CD4-positive, alpha-beta memory T cell (primary cell): ENCODE measurements around the gene OTX2. TPM values are rescaled to one million over a fixed set of nuclear protein-coding genes. Genes with fewer than 3 reads are reported as not detected.

Experiments used
- CTCF ChIA-PET: fragments of 350-600 bp; sonication (Branson Sonifier 250); formaldehyde crosslinking; loops from one replicate; lab custom pipeline; 2021; ENCODE audit warnings: inconsistent platforms; ENCODE audit not compliant: partially characterized antibody; lab: Charles Lee
- POLR2A ChIA-PET: fragments of 350-600 bp; sonication (Branson Sonifier 250); formaldehyde crosslinking; loops from one replicate; lab custom pipeline; 2021; ENCODE audit not compliant: partially characterized antibody; lab: Charles Lee
- DNase-seq, 5 donors: peaks; one replicate each; pipeline versions ENCODE4 v3.0.0 to v3.0.0-alpha.2; 2020 to 2022; ENCODE audit warnings: mixed read lengths in 1 of 5
- H3K27ac ChIP-seq: one replicate; pipeline ENCODE4 v1.7.0; 2013; ENCODE audit warnings: low read depth, low read length
- H3K27me3 ChIP-seq: 2 replicates; pipeline ENCODE4 v1.7.0; 2013; ENCODE audit warnings: mild to moderate bottlenecking, low read length, moderate library complexity; ENCODE audit not compliant: insufficient read depth
- H3K36me3 ChIP-seq: 2 replicates; pipeline ENCODE4 v1.7.0; 2013; ENCODE audit warnings: mild to moderate bottlenecking, low read length, moderate library complexity; ENCODE audit not compliant: insufficient read depth
- H3K4me1 ChIP-seq: 2 replicates; pipeline ENCODE4 v1.7.0; 2013; ENCODE audit warnings: mild to moderate bottlenecking, low read length, moderate library complexity; ENCODE audit not compliant: insufficient read depth
- H3K4me3 ChIP-seq, 2 donors: one replicate each; pipeline ENCODE4 v1.7.0; 2013; ENCODE audit warnings: low read length in 2 of 2, mild to moderate bottlenecking in 1 of 2
- H3K9me3 ChIP-seq, 2 donors: one replicate each; pipeline ENCODE4 v1.7.0; 2013; ENCODE audit warnings: low read length in 2 of 2, control low read depth in 1 of 2; ENCODE audit not compliant: control insufficient read depth in 1 of 2
- H3K27ac Mint-ChIP-seq, 7 donors: one replicate each; pipeline ENCODE4 v1.8.0; 2020 to 2021; ENCODE audit warnings: mixed read lengths in 7 of 7, mild to moderate bottlenecking in 6 of 7, inconsistent platforms in 3 of 7, moderate library complexity in 3 of 7
- H3K27me3 Mint-ChIP-seq, 2 donors: one replicate each; pipeline ENCODE4 v1.8.0; 2020 to 2021; ENCODE audit warnings: mixed read lengths in 2 of 2
- H3K36me3 Mint-ChIP-seq, 2 donors: one replicate each; pipeline ENCODE4 v1.8.0; 2020 to 2021; ENCODE audit warnings: mixed read lengths in 2 of 2, inconsistent platforms in 1 of 2, mild to moderate bottlenecking in 1 of 2
- H3K4me1 Mint-ChIP-seq, 4 donors: one replicate each; pipeline ENCODE4 v1.8.0; 2020 to 2021; ENCODE audit warnings: mixed read lengths in 4 of 4, mild to moderate bottlenecking in 1 of 4
- H3K4me3 Mint-ChIP-seq, 8 donors: one replicate each; pipeline ENCODE4 v1.8.0; 2020 to 2021; ENCODE audit warnings: mixed read lengths in 8 of 8, mild to moderate bottlenecking in 7 of 8, moderate library complexity in 6 of 8, inconsistent platforms in 3 of 8
- H3K9me3 Mint-ChIP-seq, 8 donors: one replicate each; pipeline ENCODE4 v1.8.0; 2020 to 2021; ENCODE audit warnings: mixed read lengths in 8 of 8, mild to moderate bottlenecking in 5 of 8, inconsistent platforms in 3 of 8, moderate library complexity in 1 of 8
- intact Hi-C: fragments of 100-400 bp; cut with micrococcal nuclease; formaldehyde crosslinking; loops from one replicate; pipeline ENCODE4 v1.15.1; 2023
- polyA plus RNA-seq, 2 donors: library from polyadenylated mRNA; unstranded; fragments of 300-500 nt; fragmentation: Illumina TruSeq; gene quantifications; one replicate each; pipeline ENCODE4 v1.2.3, GENCODE V29; 2021
- total RNA-seq, 2 experiments: library from RNA; stranded (reverse); gene quantifications; one replicate each; pipeline ENCODE4 v1.2.3, GENCODE V29; 2021

OTX2 gene
- total and polyA plus RNA-seq, 4 experiments from 2014 or later, result not detected

DNA sequence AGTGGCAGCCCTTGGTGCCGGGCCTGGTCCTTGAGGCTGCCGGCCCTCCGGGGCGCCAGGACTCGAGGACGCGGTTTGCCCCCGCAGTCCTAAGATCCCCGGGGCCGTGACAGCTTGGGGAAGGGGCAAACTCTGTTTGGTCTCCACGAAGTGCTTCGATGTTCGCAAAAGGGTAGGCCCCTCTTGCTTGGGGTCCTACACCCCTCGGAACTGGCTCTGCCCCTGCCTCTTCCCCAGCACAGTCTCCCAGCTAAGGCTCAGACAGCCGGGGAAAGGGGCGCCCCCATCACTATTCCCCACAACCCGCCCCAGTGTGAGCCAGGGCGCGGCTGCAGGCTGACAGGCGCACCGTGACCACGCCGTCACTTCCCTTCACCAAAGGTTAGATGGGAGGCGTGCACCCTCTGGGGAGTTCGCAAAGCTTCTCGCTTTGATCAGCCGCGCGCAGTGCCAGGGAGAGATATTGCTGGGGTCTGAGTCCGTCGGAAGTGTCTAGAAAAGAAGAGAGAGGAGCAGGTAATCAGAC lies 7.2 kb upstream of the OTX2 start:
- H3K4me3 ChIP-seq, result no peak overlapping the region
- CTCF ChIA-PET, result no interaction called here
- no peak for DNase-seq
- H3K36me3 Mint-ChIP-seq, result no peaks in the 10 kb centered on the region
- H3K4me1 ChIP-seq, result no peaks in the 10 kb centered on the region
- peaks cover 37 to 45% of the 10 kb centered on the region in 2 donors for H3K27me3 Mint-ChIP-seq
- no peak overlapping the region for H3K27ac ChIP-seq
- H3K27me3 ChIP-seq, result peaks cover 34% of the 10 kb centered on the region
- H3K4me1 Mint-ChIP-seq, result peaks cover 0 to 3% (median under 1%) of the 10 kb centered on the region in 4 donors
- no peaks in the 10 kb centered on the region for H3K9me3 ChIP-seq
- H3K9me3 Mint-ChIP-seq, result peaks cover 0 to 7% (median 2%) of the 10 kb centered on the region in 8 donors
- H3K36me3 ChIP-seq, result no peaks in the 10 kb centered on the region
- intact Hi-C loops, result no loop called here
- H3K4me3 Mint-ChIP-seq, result no peak overlapping the region
- POLR2A ChIA-PET, result no interaction called here
- H3K27ac Mint-ChIP-seq, result no peak overlapping the region

DNA sequence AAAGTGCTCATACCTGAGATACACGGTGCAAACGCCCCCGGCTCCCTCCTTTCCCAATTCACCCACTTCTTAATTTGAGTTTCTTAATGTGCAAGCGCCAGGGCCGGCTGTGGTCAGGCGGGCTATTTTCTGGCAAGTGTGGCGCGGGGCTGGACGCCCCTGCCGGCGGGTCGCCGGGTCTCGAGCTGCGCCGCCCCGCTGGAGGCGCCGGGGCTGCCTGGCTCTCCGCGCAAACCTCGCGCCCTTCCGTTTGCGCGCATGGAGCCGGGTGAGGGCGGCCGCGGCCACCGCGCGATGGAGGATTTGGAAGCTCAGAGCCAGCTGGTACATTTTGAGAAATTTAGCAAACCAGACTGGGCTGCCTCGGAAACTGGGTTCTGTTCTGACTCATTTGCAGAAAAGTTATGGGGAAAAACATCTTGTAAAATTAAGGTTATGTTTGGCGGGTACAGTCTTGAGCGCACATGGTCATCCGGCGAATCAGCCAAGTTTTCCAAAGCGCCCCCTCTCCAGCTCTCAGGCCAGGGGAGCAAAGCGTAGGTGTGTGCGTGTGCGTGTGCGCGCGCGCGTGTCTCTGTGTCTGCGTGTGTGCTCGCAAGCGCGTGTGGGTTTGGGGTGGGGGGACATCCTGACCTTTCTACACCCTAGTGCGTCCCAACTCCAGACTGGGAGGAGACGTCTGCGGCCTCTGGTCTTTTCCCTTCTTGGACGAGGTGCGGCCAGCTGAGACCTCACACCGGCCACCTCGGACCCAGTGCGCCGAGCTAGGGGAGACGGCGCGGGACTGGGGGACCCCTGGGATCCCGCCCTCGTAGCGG lies 6.5 kb upstream of the OTX2 start:
- Histone ChIP-seq H3K4me3 (no peak overlapping the region), H3K27me3 (peaks cover 36% of the 10 kb centered on the region), H3K36me3 (no peaks in the 10 kb centered on the region), H3K9me3 (no peaks in the 10 kb centered on the region), H3K27ac (no peak overlapping the region), H3K4me1 (no peaks in the 10 kb centered on the region)
- ChIA-PET POLR2A (no interaction called here), CTCF (no interaction called here)
- peaks cover 0 to 6% (median under 1%) of the 10 kb centered on the region in 4 donors for H3K4me1 Mint-ChIP-seq
- DNase-seq, result peak in 1 of 5 donors; percentile 4
- H3K9me3 Mint-ChIP-seq, result peaks cover 0 to 7% (median 2%) of the 10 kb centered on the region in 8 donors
- no peaks in the 10 kb centered on the region for H3K36me3 Mint-ChIP-seq
- peaks cover 40 to 48% of the 10 kb centered on the region in 2 donors for H3K27me3 Mint-ChIP-seq
- intact Hi-C loops, result no loop called here
- no peak overlapping the region for H3K4me3 Mint-ChIP-seq
- no peak overlapping the region for H3K27ac Mint-ChIP-seq

DNA sequence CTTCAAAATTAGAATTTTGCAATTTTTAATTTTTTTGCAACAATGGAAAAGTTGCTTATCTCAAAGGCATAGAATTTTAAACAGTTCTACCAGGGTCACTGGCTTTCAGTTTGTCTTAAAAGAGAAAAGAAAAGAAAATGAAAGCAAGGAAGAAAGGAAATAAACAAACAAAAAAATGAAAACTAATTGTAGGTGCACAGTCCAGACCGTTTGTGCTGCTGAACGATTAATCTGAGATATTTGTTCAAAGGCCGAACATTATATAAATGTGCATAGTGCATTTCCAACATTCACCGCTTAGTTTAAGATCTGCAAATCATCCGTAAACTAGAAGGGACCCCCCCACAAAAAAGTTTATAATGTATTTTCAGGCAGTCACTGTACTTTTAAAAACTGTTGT lies 5.5 kb upstream of the OTX2 start:
- H3K27me3 Mint-ChIP-seq, result peaks cover 45 to 51% of the 10 kb centered on the region in 2 donors
- H3K9me3 ChIP-seq, result no peaks in the 10 kb centered on the region
- no peak overlapping the region for H3K27ac ChIP-seq
- H3K36me3 ChIP-seq, result no peaks in the 10 kb centered on the region
- no peaks in the 10 kb centered on the region for H3K36me3 Mint-ChIP-seq
- no peak overlapping the region for H3K27ac Mint-ChIP-seq
- H3K4me3 ChIP-seq, result no peak overlapping the region
- H3K4me1 ChIP-seq, result no peaks in the 10 kb centered on the region
- POLR2A ChIA-PET, result no interaction called here
- no peak overlapping the region for H3K4me3 Mint-ChIP-seq
- DNase-seq, result no peak
- CTCF ChIA-PET, result no interaction called here
- intact Hi-C loops, result no loop called here
- H3K27me3 ChIP-seq, result peaks cover 38% of the 10 kb centered on the region
- H3K4me1 Mint-ChIP-seq, result peaks cover 0 to 6% (median under 1%) of the 10 kb centered on the region in 4 donors
- H3K9me3 Mint-ChIP-seq, result peaks cover 0 to 12% (median 5%) of the 10 kb centered on the region in 8 donors

DNA sequence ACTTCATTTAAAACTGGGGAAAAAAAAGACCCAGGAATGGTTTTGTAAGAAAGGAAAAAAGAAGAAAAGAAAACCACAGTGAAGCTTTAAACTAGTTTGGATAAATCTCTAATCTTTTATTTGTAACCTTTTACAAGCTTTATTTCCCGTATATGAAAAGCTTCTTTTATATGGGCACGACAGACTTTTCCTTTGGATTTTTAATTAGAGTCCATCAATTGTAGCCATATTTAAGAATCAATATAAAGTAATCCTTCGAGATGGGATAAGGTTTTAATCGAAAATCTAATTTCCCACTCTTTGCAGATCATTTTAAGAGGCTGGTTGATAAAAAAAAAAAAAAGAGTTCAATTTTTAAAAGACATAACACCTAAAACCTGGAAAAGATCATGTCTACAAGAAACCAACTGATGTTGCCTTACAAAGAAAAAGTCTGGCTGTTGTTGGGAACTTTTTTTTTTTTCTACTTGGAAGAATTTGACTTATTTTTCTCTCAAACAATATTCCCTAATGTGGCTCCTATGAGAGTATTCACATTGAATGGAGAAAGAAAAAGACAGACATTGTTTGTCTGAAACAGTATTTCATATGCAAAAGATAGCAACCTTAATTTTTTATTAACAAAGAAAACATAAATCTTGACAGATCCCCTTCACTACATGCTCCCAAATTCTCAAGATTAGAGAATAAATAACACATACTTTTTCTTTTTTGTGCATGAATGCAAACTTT lies 4.9 kb upstream of the OTX2 start:
- intact Hi-C loops, result no loop called here
- Mint-ChIP-seq H3K4me1 (peaks cover 0 to 6% (median 1%) of the 10 kb centered on the region in 4 donors), H3K27ac (no peak overlapping the region), H3K4me3 (no peak overlapping the region), H3K36me3 (peaks cover 0 to 3% of the 10 kb centered on the region in 2 donors), H3K27me3 (peaks cover 49 to 55% of the 10 kb centered on the region in 2 donors), H3K9me3 (peaks cover 0 to 16% (median 8%) of the 10 kb centered on the region in 8 donors)
- Histone ChIP-seq H3K9me3 (no peaks in the 10 kb centered on the region), H3K36me3 (no peaks in the 10 kb centered on the region), H3K27ac (no peak overlapping the region), H3K4me3 (no peak overlapping the region), H3K4me1 (no peaks in the 10 kb centered on the region), H3K27me3 (peaks cover 42% of the 10 kb centered on the region)
- CTCF ChIA-PET, result no interaction called here
- no peak for DNase-seq
- POLR2A ChIA-PET, result no interaction called here

DNA sequence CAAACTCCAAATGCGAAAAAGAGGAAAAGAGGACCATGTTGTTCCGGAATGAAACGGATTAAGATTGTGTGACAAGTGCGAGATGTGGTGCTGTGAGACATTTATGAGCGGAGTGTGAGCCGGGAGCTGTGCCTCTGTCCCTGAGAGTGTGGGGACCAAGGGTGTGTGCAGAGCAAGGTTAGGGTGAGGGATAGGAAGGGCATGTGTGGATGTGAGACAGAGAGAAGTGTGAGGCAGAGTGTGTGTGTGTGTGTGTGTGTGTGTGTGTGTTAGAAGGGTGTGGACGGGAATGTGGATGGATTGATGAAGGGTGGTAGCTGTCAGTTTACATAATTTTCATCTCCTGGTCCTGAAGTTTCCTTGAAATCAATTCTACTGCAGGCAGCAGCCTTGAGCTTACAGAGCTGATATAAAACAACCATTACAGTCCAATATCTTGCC lies 4.3 kb upstream of the OTX2 start:
- Histone ChIP-seq H3K4me1 (no peaks in the 10 kb centered on the region), H3K27me3 (peaks cover 47% of the 10 kb centered on the region), H3K4me3 (no peak overlapping the region), H3K27ac (no peak overlapping the region), H3K9me3 (no peaks in the 10 kb centered on the region), H3K36me3 (no peaks in the 10 kb centered on the region)
- Mint-ChIP-seq H3K27ac (no peak overlapping the region), H3K9me3 (peaks cover 0 to 22% (median 13%) of the 10 kb centered on the region in 8 donors), H3K36me3 (peaks cover 0 to 9% of the 10 kb centered on the region in 2 donors), H3K27me3 (peaks cover 55 to 59% of the 10 kb centered on the region in 2 donors), H3K4me3 (no peak overlapping the region), H3K4me1 (peaks cover 5 to 8% (median 6%) of the 10 kb centered on the region in 4 donors)
- POLR2A ChIA-PET, result no interaction called here
- CTCF ChIA-PET, result no interaction called here
- no peak for DNase-seq
- intact Hi-C loops, result no loop called here

DNA sequence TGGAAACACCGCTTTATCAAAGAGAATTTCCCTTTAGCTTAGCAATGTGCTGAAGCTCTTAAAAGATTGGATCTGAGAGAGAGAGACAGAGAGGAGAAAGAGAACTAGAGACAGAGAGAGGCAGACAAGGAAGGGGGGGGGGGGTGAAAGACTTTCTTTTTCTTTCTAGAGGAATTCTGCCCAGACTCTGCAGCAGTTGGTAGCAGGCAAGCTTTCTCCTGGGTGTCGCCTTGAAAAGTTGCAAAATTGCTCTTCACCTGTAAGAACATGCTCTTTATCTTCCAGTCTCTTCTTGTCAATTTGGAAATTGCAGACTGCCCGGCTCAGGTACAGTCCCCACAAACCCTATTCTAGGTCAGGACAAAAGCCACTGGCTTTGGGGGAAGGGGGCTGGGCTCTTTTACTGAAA lies 2.9 kb upstream of the OTX2 start:
- H3K27ac Mint-ChIP-seq, result no peak overlapping the region
- no peaks in the 10 kb centered on the region for H3K9me3 ChIP-seq
- H3K27me3 Mint-ChIP-seq, result peaks cover 57% of the 10 kb centered on the region in 2 donors
- H3K27ac ChIP-seq, result no peak overlapping the region
- no peak for DNase-seq
- no peaks in the 10 kb centered on the region for H3K36me3 ChIP-seq
- intact Hi-C loops, result no loop called here
- peaks cover 6 to 11% (median 8%) of the 10 kb centered on the region in 4 donors for H3K4me1 Mint-ChIP-seq
- H3K4me3 Mint-ChIP-seq, result no peak overlapping the region
- H3K4me1 ChIP-seq, result no peaks in the 10 kb centered on the region
- H3K27me3 ChIP-seq, result peaks cover 47% of the 10 kb centered on the region
- H3K4me3 ChIP-seq, result no peak overlapping the region
- ChIA-PET CTCF (no interaction called here), POLR2A (no interaction called here)
- peaks cover 0 to 27% (median 14%) of the 10 kb centered on the region in 8 donors for H3K9me3 Mint-ChIP-seq
- peaks cover 0 to 10% of the 10 kb centered on the region in 2 donors for H3K36me3 Mint-ChIP-seq
